SK-N-SH (cell line): Measurements from ENCODE around the gene SLC45A3. TPM values are rescaled to one million over a fixed set of nuclear protein-coding genes. Genes with fewer than 3 reads are reported as not detected.

ENCODE experiments used
- CTCF ChIA-PET: fragments of 300-600, 350-600 bp; formaldehyde crosslinking; extraction: SDS; loops from one replicate; lab custom pipeline; 2021; lab: Yijun Ruan, JAX
- POLR2A ChIA-PET: fragments of 350-600 bp; sonication (Branson Sonifier 250); formaldehyde crosslinking; extraction: SDS; loops from one replicate; lab custom pipeline; 2020; ENCODE audit warnings: antibody characterized with exemption, inconsistent platforms; lab: Yijun Ruan, JAX
- DNase-seq: peaks from one replicate; pipeline ENCODE4 v3.0.0; 2012
- H2AFZ ChIP-seq: fragments of 200-600 bp; sonication (generic); 2 replicates; pipeline ENCODE4 v1.8.1; 2016; ENCODE audit warnings: antibody characterized with exemption, mild to moderate bottlenecking, low read depth
- H3F3A ChIP-seq: fragments of 200-600 bp; sonication (generic); replicated peaks from 2 replicates; pipeline ENCODE3; 2016; ENCODE audit warnings: antibody characterized with exemption, mild to moderate bottlenecking; ENCODE audit not compliant: insufficient read depth
- H3K27ac ChIP-seq, 2 experiments: fragments of 200-500 bp in 1 of 2; fragments of 200-600 bp in 1 of 2; sonication (Bioruptor generic) in 1 of 2; sonication (generic), shearing (Covaris generic) in 1 of 2; 2 replicates each; pipeline versions ENCODE4 v1.5.1 to v1.6.1; 2014 to 2016; ENCODE audit warnings: low read depth in 2 of 2, inconsistent platforms in 1 of 2, low read length in 1 of 2, mild to moderate bottlenecking in 1 of 2, mixed read lengths in 1 of 2
- H3K27me3 ChIP-seq: fragments of 200-600 bp; sonication (generic), shearing (Covaris generic); 2 replicates; pipeline ENCODE4 v1.6.1; 2016; ENCODE audit warnings: mixed run types; ENCODE audit not compliant: insufficient read depth
- H3K36me3 ChIP-seq, 2 experiments: fragments of 200-500 bp in 1 of 2; fragments of 200-600 bp in 1 of 2; sonication (Bioruptor generic) in 1 of 2; sonication (generic) in 1 of 2; replicated peaks in 1 of 2; 2 replicates each; pipeline versions ENCODE3 to v1.5.1; 2014 to 2016; ENCODE audit warnings: low read length in 1 of 2, mild to moderate bottlenecking in 1 of 2; ENCODE audit not compliant: insufficient read depth in 2 of 2, control insufficient read depth in 1 of 2
- H3K4me1 ChIP-seq, 2 experiments: fragments of 200-500 bp in 1 of 2; fragments of 200-600 bp in 1 of 2; sonication (Bioruptor generic) in 1 of 2; sonication (generic), shearing (Covaris generic) in 1 of 2; 2 replicates each; pipeline versions ENCODE4 v1.5.1 to v1.6.1; 2014 to 2016; ENCODE audit warnings: low read depth in 1 of 2, low read length in 1 of 2, mixed run types in 1 of 2; ENCODE audit not compliant: insufficient read depth in 2 of 2, control insufficient read depth in 1 of 2
- H3K4me2 ChIP-seq: fragments of 200-600 bp; sonication (generic), shearing (Covaris generic); 2 replicates; pipeline ENCODE4 v1.6.1; 2017; ENCODE audit warnings: mixed run types
- H3K4me3 ChIP-seq, 2 experiments: fragments of 200-500 bp in 1 of 2; fragments of 200-600 bp in 1 of 2; sonication (Bioruptor generic) in 1 of 2; sonication (generic), shearing (Covaris generic) in 1 of 2; 2 replicates each; pipeline versions ENCODE4 v1.5.1 to v1.8.1; 2014 to 2016; ENCODE audit warnings: low read depth in 2 of 2, inconsistent platforms in 1 of 2, low read length in 1 of 2, mild to moderate bottlenecking in 1 of 2, mixed read lengths in 1 of 2, moderate library complexity in 1 of 2
- H3K79me2 ChIP-seq: fragments of 200-600 bp; sonication (generic); 2 replicates; pipeline ENCODE4 v1.8.1; 2017; ENCODE audit warnings: mild to moderate bottlenecking; ENCODE audit not compliant: insufficient read depth
- H3K9ac ChIP-seq: fragments of 200-600 bp; sonication (generic); 2 replicates; pipeline ENCODE4 v1.6.1; 2017; ENCODE audit warnings: mixed run types
- H3K9me2 ChIP-seq: fragments of 200-600 bp; sonication (generic); 2 replicates; pipeline ENCODE4 v1.6.1; 2017; ENCODE audit warnings: mixed run types
- H3K9me3 ChIP-seq: fragments of 200-600 bp; sonication (generic); 2 replicates; pipeline ENCODE4 v1.6.1; 2017; ENCODE audit warnings: mixed run types, mild to moderate bottlenecking, moderate library complexity
- H4K20me1 ChIP-seq: fragments of 200-600 bp; sonication (generic); 2 replicates; pipeline ENCODE4 v1.6.1; 2017; ENCODE audit warnings: mild to moderate bottlenecking, mixed run types; ENCODE audit not compliant: insufficient read depth
- EZH2phosphoT487 ChIP-seq: fragments of 200-600 bp; sonication (generic); IDR thresholded peaks from 2 replicates; pipeline ENCODE4 v1.6.1; 2017; ENCODE audit warnings: low read depth, mixed run types, mild to moderate bottlenecking, antibody characterized with exemption, moderate library complexity, borderline replicate concordance
- GATA2 ChIP-seq: sonication (generic); formaldehyde crosslinking; IDR thresholded peaks from 2 replicates; pipeline ENCODE4 v1.5.0; 2020; ENCODE audit warnings: mild to moderate bottlenecking, missing genetic modification reagents
- JUND ChIP-seq: IDR thresholded peaks from 2 replicates; pipeline ENCODE4 v1.4.0; 2012
- MEF2A ChIP-seq: IDR thresholded peaks from 2 replicates; pipeline ENCODE4 v1.4.0; 2012; ENCODE audit warnings: low read depth, borderline replicate concordance
- RAD21 ChIP-seq: IDR thresholded peaks from 2 replicates; pipeline ENCODE4 v1.6.1; 2012; ENCODE audit warnings: mild to moderate bottlenecking, low read length
- SMC3 ChIP-seq: IDR thresholded peaks from 2 replicates; pipeline ENCODE4 v1.6.1; 2012; ENCODE audit warnings: low read depth, low read length, improper control_type of control experiment
- TEAD4 ChIP-seq: IDR thresholded peaks from 2 replicates; pipeline ENCODE4 v1.4.0; 2012; ENCODE audit warnings: mild to moderate bottlenecking, borderline replicate concordance; ENCODE audit not compliant: insufficient read depth
- WGBS: methylation state at CpG from one replicate; pipeline ENCODE4 v1.1.6; 2017; ENCODE audit warnings: low lambda C conversion rate; 5-methylcytosine and 5-hydroxymethylcytosine counted together
- polyA plus RNA-seq, 3 experiments: library from polyadenylated mRNA; depleted of rRNA; stranded (reverse); fragments of >200 nt; gene quantifications; 2 replicates each; pipeline ENCODE4 v1.2.3, GENCODE V29; 2012
- TF ChIP-seq, protein P1 (sequence below): IDR thresholded peaks from 2 replicates; pipeline ENCODE4 v1.4.0; 2012; ENCODE audit warnings: low read depth, borderline replicate concordance
- TF ChIP-seq, protein P2 (sequence below): IDR thresholded peaks from 2 replicates; pipeline ENCODE4 v1.4.0; 2012; ENCODE audit warnings: low read depth

Gene SLC45A3
- polyA plus RNA-seq, 1 of the 3 experiments (the other 2 are of a cell fraction): 4.6 TPM

DNA sequence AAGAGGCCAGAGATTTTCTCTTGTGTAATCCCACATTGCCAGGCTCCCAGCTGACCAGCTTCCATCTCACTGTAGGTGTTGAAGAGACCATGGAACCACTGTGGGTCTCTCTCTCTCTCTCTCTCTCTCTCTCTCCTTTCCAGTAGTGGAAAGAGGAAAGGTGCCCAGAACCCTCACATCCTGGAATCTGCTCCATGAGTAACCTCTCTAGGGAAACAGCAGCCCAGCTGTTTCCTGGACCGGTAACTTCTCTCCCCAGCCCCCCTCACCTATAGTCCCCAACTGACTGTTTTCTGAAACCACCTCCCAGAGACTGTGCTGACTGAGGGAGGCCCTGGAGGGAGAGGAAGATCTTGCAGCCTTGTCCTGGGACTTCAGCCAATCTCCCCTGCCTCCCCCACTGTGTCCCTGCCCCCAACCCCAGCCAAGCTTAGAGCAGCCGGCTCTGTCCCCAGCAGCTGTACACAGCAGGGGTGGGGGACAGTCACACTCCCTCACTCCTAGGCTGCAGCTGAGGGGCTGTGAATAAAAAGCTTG is 20.6 kb upstream of the SLC45A3 start (continued):
- TF ChIP-seq EZH2phosphoT487 (no peak), JUND (no peak), TEAD4 (no peak)
- TF ChIP-seq, protein P1, sequence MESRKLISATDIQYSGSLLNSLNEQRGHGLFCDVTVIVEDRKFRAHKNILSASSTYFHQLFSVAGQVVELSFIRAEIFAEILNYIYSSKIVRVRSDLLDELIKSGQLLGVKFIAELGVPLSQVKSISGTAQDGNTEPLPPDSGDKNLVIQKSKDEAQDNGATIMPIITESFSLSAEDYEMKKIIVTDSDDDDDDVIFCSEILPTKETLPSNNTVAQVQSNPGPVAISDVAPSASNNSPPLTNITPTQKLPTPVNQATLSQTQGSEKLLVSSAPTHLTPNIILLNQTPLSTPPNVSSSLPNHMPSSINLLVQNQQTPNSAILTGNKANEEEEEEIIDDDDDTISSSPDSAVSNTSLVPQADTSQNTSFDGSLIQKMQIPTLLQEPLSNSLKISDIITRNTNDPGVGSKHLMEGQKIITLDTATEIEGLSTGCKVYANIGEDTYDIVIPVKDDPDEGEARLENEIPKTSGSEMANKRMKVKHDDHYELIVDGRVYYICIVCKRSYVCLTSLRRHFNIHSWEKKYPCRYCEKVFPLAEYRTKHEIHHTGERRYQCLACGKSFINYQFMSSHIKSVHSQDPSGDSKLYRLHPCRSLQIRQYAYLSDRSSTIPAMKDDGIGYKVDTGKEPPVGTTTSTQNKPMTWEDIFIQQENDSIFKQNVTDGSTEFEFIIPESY: no peak
- TF ChIP-seq, all 33 proteins: peak for 0

DNA sequence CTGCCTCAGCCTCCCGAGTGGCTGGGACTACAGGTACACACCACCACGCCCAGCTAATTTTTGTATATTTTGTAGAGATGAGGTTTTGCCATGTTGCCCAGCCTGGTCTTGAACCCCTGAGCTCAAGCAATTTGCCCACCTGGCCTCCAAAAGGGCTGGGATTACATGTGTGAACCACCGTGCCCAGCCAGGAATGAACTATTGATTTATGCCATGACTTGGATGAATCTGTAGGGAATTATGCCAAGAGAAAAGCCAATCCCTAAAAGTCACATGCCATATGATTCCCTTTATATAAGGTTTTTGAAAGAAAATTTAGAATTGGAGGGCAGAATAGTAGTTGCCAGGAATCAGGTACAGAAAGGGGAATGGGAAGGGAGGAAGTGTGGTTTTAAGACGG is 19.1 kb upstream of the SLC45A3 start:
- Histone ChIP-seq H3K4me2 (no peak overlapping the region), H3K4me3 (no peak overlapping the region), H3K27ac (no peak overlapping the region), H3K9me3 (no peaks in the 10 kb centered on the region), H2AFZ (no peak overlapping the region), H3K36me3 (peaks cover 0 to 11% of the 10 kb centered on the region in 2 experiments), H3F3A (no peaks in the 10 kb centered on the region), H3K9me2 (no peaks in the 10 kb centered on the region), H3K27me3 (no peaks in the 10 kb centered on the region), H3K9ac (no peak overlapping the region), H3K79me2 (no peaks in the 10 kb centered on the region), H3K4me1 (peaks cover 0 to 5% of the 10 kb centered on the region in 2 experiments; a peak in 1 of 4 replicates), H4K20me1 (no peaks in the 10 kb centered on the region)
- no peak for DNase-seq
- ChIA-PET CTCF (interaction anchor here (2.9 to 7.7 kb wide), 3 partner anchors 11 to 41 kb away, joined by 13 to 71 read pairs (median 52); no protein-coding TSS in a partner anchor), POLR2A (no interaction called here)
- 95% methylated on average over 4 of the region's 4 CpGs for WGBS
- no peak for TF ChIP-seq MEF2A
- TF ChIP-seq SMC3: no peak

DNA sequence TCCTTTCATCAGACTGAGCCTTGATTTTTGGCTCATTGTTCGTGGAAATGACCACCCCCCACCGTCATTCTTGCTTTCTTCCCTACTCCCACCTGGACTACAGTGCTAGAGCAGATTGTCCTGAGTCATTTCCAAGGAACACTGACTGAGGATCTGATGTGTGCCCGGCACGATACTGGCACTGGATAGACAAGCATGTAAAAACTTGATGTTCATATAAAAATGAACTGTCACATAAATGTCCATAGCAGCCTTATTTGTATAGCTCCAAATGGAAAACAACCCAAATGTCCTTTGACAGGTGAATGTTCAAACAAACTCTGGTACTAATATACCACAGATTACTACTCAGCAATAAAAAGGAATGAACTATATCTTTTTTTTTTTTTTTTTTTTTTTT is 18.6 kb upstream of the SLC45A3 start:
- Histone ChIP-seq H3K79me2 (no peaks in the 10 kb centered on the region), H4K20me1 (no peaks in the 10 kb centered on the region), H3K9me3 (no peaks in the 10 kb centered on the region), H3K27ac (no peak overlapping the region), H3K9ac (no peak overlapping the region), H3K9me2 (no peaks in the 10 kb centered on the region), H3K36me3 (peaks cover 0 to 6% of the 10 kb centered on the region in 2 experiments), H3F3A (no peaks in the 10 kb centered on the region)
- no peak for DNase-seq
- WGBS: 93% methylated on average over 4 of the region's 4 CpGs
- TF ChIP-seq, protein P2, sequence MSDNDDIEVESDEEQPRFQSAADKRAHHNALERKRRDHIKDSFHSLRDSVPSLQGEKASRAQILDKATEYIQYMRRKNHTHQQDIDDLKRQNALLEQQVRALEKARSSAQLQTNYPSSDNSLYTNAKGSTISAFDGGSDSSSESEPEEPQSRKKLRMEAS: no peak
- TF ChIP-seq RAD21: no peak
- TF ChIP-seq GATA2 (CRISPR knock-in tag): no peak
- TF ChIP-seq, all 33 proteins: peak for 0
- peaks cover 0 to 5% of the 10 kb centered on the region in 2 experiments; a peak in 1 of 4 replicates for H3K4me1 ChIP-seq
- H3K27me3 ChIP-seq: no peaks in the 10 kb centered on the region
- no peak overlapping the region for H3K4me3 ChIP-seq
- no peak overlapping the region for H2AFZ ChIP-seq
- H3K4me2 ChIP-seq: no peak overlapping the region
- CTCF ChIA-PET: interaction anchor here (2.9 to 7.7 kb wide), 2 partner anchors 11 to 41 kb away, joined by 13 to 71 read pairs; no protein-coding TSS in a partner anchor
- POLR2A ChIA-PET: no interaction called here
